ENCODE results near the gene STPG4. TPM values are rescaled to one million over a fixed set of nuclear protein-coding genes. Genes with fewer than 3 reads are reported as not detected.
"Not testable (repeated sequence)": the region's sequence is repeated elsewhere in the genome, so short reads cannot be mapped to it uniquely, and the experiment has no call there.

Gene STPG4
- total RNA-seq, 1 experiment from 2014 or later: not detected

GRCh38 chr2:47118581-47118980, 36.5 kb downstream of the STPG4 start:
- no peak for TF ChIP-seq CTCF (IDR thresholded peaks at IDR 0.05; ENCODE audit: unreplicated experiment)
- DNase-seq (ENCODE audit: unreplicated experiment): no peak
- peaks cover 16% of the 10 kb centered on the region for H3K4me1 Mint-ChIP-seq (ENCODE audit: insufficient read depth, unreplicated experiment)
- no peak overlapping the region for H3K27ac Mint-ChIP-seq (ENCODE audit: low read depth, unreplicated experiment)
- no peaks in the 10 kb centered on the region for H3K9me3 Mint-ChIP-seq (ENCODE audit: unreplicated experiment)
- POLR2A ChIA-PET: no interaction called here
- H3K4me3 Mint-ChIP-seq (ENCODE audit: unreplicated experiment): no peak overlapping the region
- CTCF ChIA-PET: interaction anchor here (0.6 kb wide), 1 partner anchor 40 kb away, joined by 3 read pairs; no protein-coding TSS in a partner anchor
- no TSS peak for BruUV-seq (replicated peaks)
- no peaks in the 10 kb centered on the region for H3K27me3 Mint-ChIP-seq (ENCODE audit: insufficient read depth, unreplicated experiment)
- H3K36me3 Mint-ChIP-seq (ENCODE audit: insufficient read depth, unreplicated experiment): no peaks in the 10 kb centered on the region
- intact Hi-C loops (cut with micrococcal nuclease): no loop called here

- ChIA-PET POLR2A (no interaction called here), CTCF (no interaction called here)
- no TSS peak for BruUV-seq (replicated peaks)
- Mint-ChIP-seq H3K27ac (ENCODE audit: low read depth, unreplicated experiment) (no peak overlapping the region), H3K27me3 (ENCODE audit: insufficient read depth, unreplicated experiment) (no peaks in the 10 kb centered on the region), H3K4me3 (ENCODE audit: unreplicated experiment) (no peak overlapping the region), H3K4me1 (ENCODE audit: insufficient read depth, unreplicated experiment) (no peaks in the 10 kb centered on the region), H3K9me3 (ENCODE audit: unreplicated experiment) (no peaks in the 10 kb centered on the region), H3K36me3 (ENCODE audit: insufficient read depth, unreplicated experiment) (no peaks in the 10 kb centered on the region)
- no peak for DNase-seq (ENCODE audit: unreplicated experiment)
- intact Hi-C loops (cut with micrococcal nuclease): no loop called here
- TF ChIP-seq CTCF (IDR thresholded peaks at IDR 0.05; ENCODE audit: unreplicated experiment): no peak
These were observed 42.3 kb downstream of the STPG4 start for GRCh38 chr2:47112665-47113435.

GRCh38 chr2:47109680-47110079, 45.4 kb downstream of the STPG4 start:
- Mint-ChIP-seq H3K4me3 (ENCODE audit: unreplicated experiment) (no peak overlapping the region), H3K4me1 (ENCODE audit: insufficient read depth, unreplicated experiment) (no peaks in the 10 kb centered on the region), H3K9me3 (ENCODE audit: unreplicated experiment) (no peaks in the 10 kb centered on the region), H3K36me3 (ENCODE audit: insufficient read depth, unreplicated experiment) (no peaks in the 10 kb centered on the region), H3K27me3 (ENCODE audit: insufficient read depth, unreplicated experiment) (no peaks in the 10 kb centered on the region), H3K27ac (ENCODE audit: low read depth, unreplicated experiment) (no peak overlapping the region)
- TF ChIP-seq CTCF (IDR thresholded peaks at IDR 0.05; ENCODE audit: unreplicated experiment): no peak
- CTCF ChIA-PET: interaction anchor here (0.6 kb wide), 1 partner anchor 172 kb away, joined by 4 read pairs; no protein-coding TSS in a partner anchor
- no TSS peak for BruUV-seq (replicated peaks)
- POLR2A ChIA-PET: no interaction called here
- no peak for DNase-seq (ENCODE audit: unreplicated experiment)
- intact Hi-C loops (cut with micrococcal nuclease): no loop called here

GRCh38 chr2:47109007-47109375, 46.1 kb downstream of the STPG4 start:
- ChIA-PET POLR2A (no interaction called here), CTCF (interaction anchor here (0.6 to 0.7 kb wide), 2 partner anchors 172 to 187 kb away, joined by 3 to 4 read pairs; no protein-coding TSS in a partner anchor)
- H3K4me3 Mint-ChIP-seq (ENCODE audit: unreplicated experiment): no peak overlapping the region
- no peaks in the 10 kb centered on the region for H3K4me1 Mint-ChIP-seq (ENCODE audit: insufficient read depth, unreplicated experiment)
- no peaks in the 10 kb centered on the region for H3K36me3 Mint-ChIP-seq (ENCODE audit: insufficient read depth, unreplicated experiment)
- TF ChIP-seq CTCF (IDR thresholded peaks at IDR 0.05; ENCODE audit: unreplicated experiment): no peak
- H3K9me3 Mint-ChIP-seq (ENCODE audit: unreplicated experiment): no peaks in the 10 kb centered on the region
- H3K27me3 Mint-ChIP-seq (ENCODE audit: insufficient read depth, unreplicated experiment): no peaks in the 10 kb centered on the region
- BruUV-seq (replicated peaks): no TSS peak
- DNase-seq (ENCODE audit: unreplicated experiment): no peak
- intact Hi-C loops (cut with micrococcal nuclease): no loop called here
- no peak overlapping the region for H3K27ac Mint-ChIP-seq (ENCODE audit: low read depth, unreplicated experiment)

- H3K4me1 Mint-ChIP-seq (ENCODE audit: insufficient read depth, unreplicated experiment); H3K36me3 Mint-ChIP-seq (ENCODE audit: insufficient read depth, unreplicated experiment); DNase-seq (ENCODE audit: unreplicated experiment); H3K4me3 Mint-ChIP-seq (ENCODE audit: unreplicated experiment); intact Hi-C loops (cut with micrococcal nuclease); H3K9me3 Mint-ChIP-seq (ENCODE audit: unreplicated experiment); POLR2A ChIA-PET; H3K27me3 Mint-ChIP-seq (ENCODE audit: insufficient read depth, unreplicated experiment); H3K27ac Mint-ChIP-seq (ENCODE audit: low read depth, unreplicated experiment); BruUV-seq (replicated peaks): not testable (repeated sequence)
- CTCF ChIA-PET: interaction anchor here (0.7 kb wide), 1 partner anchor 187 kb away, joined by 3 read pairs; no protein-coding TSS in a partner anchor
These were observed 46.7 kb downstream of the STPG4 start for GRCh38 chr2:47108267-47109006.

- intact Hi-C loops (cut with micrococcal nuclease); POLR2A ChIA-PET; H3K9me3 Mint-ChIP-seq (ENCODE audit: unreplicated experiment); BruUV-seq (replicated peaks); H3K27me3 Mint-ChIP-seq (ENCODE audit: insufficient read depth, unreplicated experiment); H3K36me3 Mint-ChIP-seq (ENCODE audit: insufficient read depth, unreplicated experiment); DNase-seq (ENCODE audit: unreplicated experiment); H3K4me1 Mint-ChIP-seq (ENCODE audit: insufficient read depth, unreplicated experiment); H3K4me3 Mint-ChIP-seq (ENCODE audit: unreplicated experiment); H3K27ac Mint-ChIP-seq (ENCODE audit: low read depth, unreplicated experiment): not testable (repeated sequence)
- CTCF ChIA-PET: interaction anchor here (0.6 kb wide), 1 partner anchor 28 kb away, joined by 3 read pairs; no protein-coding TSS in a partner anchor
These were observed 47.9 kb downstream of the STPG4 start for GRCh38 chr2:47107201-47107600.

Data from MCF 10A (cell line).